ENCODE measurements around the gene OAS3.

DNA sequence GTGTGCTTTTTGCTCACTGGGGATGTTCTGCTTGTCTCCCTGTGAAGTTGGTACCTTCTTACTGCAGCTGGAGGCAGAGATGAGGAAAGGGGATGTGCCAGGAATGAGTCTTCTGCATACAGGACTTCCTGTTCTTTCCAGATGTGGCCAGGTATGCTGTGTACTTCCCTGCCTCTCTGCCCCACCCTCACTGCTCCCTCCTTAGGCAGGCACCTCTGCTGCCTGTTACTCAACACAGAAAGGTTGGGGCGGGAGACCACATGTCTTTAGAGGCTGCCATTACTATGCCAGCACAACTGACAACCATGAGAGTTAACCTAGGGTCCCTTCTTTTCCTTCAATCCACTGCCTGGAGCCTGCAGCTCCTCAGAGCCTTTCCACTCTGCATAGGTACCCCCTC lies 2.0 kb upstream of the OAS3 start:
- TF ChIP-seq RXRA (IDR thresholded peaks at IDR 0.05; ENCODE audit: borderline replicate concordance, low read depth) (no peak), GABPA (IDR thresholded peaks at IDR 0.05; ENCODE audit: low read depth) (no peak), EZH2phosphoT487 (IDR thresholded peaks at IDR 0.05; ENCODE audit: borderline replicate concordance, low read depth) (no peak), FOSL2 (IDR thresholded peaks at IDR 0.05; ENCODE audit: borderline replicate concordance, low read depth) (no peak), TAF1 (IDR thresholded peaks at IDR 0.05; ENCODE audit: borderline replicate concordance, low read depth, low read length) (no peak), JUND (IDR thresholded peaks at IDR 0.05) (no peak), TCF12 (IDR thresholded peaks at IDR 0.05) (no peak), NRF1 (IDR thresholded peaks at IDR 0.05; ENCODE audit: low read depth, low read length) (no peak)
- TF ChIP-seq, protein P1, sequence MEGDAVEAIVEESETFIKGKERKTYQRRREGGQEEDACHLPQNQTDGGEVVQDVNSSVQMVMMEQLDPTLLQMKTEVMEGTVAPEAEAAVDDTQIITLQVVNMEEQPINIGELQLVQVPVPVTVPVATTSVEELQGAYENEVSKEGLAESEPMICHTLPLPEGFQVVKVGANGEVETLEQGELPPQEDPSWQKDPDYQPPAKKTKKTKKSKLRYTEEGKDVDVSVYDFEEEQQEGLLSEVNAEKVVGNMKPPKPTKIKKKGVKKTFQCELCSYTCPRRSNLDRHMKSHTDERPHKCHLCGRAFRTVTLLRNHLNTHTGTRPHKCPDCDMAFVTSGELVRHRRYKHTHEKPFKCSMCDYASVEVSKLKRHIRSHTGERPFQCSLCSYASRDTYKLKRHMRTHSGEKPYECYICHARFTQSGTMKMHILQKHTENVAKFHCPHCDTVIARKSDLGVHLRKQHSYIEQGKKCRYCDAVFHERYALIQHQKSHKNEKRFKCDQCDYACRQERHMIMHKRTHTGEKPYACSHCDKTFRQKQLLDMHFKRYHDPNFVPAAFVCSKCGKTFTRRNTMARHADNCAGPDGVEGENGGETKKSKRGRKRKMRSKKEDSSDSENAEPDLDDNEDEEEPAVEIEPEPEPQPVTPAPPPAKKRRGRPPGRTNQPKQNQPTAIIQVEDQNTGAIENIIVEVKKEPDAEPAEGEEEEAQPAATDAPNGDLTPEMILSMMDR (IDR thresholded peaks at IDR 0.05) = no peak
- TF ChIP-seq, protein P2, sequence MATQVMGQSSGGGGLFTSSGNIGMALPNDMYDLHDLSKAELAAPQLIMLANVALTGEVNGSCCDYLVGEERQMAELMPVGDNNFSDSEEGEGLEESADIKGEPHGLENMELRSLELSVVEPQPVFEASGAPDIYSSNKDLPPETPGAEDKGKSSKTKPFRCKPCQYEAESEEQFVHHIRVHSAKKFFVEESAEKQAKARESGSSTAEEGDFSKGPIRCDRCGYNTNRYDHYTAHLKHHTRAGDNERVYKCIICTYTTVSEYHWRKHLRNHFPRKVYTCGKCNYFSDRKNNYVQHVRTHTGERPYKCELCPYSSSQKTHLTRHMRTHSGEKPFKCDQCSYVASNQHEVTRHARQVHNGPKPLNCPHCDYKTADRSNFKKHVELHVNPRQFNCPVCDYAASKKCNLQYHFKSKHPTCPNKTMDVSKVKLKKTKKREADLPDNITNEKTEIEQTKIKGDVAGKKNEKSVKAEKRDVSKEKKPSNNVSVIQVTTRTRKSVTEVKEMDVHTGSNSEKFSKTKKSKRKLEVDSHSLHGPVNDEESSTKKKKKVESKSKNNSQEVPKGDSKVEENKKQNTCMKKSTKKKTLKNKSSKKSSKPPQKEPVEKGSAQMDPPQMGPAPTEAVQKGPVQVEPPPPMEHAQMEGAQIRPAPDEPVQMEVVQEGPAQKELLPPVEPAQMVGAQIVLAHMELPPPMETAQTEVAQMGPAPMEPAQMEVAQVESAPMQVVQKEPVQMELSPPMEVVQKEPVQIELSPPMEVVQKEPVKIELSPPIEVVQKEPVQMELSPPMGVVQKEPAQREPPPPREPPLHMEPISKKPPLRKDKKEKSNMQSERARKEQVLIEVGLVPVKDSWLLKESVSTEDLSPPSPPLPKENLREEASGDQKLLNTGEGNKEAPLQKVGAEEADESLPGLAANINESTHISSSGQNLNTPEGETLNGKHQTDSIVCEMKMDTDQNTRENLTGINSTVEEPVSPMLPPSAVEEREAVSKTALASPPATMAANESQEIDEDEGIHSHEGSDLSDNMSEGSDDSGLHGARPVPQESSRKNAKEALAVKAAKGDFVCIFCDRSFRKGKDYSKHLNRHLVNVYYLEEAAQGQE (IDR thresholded peaks at IDR 0.05; ENCODE audit: low read depth, low read length) = no peak
- TF ChIP-seq, protein P3, sequence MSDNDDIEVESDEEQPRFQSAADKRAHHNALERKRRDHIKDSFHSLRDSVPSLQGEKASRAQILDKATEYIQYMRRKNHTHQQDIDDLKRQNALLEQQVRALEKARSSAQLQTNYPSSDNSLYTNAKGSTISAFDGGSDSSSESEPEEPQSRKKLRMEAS (IDR thresholded peaks at IDR 0.05; ENCODE audit: low read depth) = no peak
